Retinal pigment epithelial cell (primary cell): ENCODE data around the gene PARD3.

Source experiments
- DNase-seq: peaks from one replicate; pipeline ENCODE4 v3.0.0-alpha.2; 2010; ENCODE audit warnings: low read depth
- H3K4me3 ChIP-seq: 2 replicates; pipeline ENCODE4 v1.5.1; 2011; ENCODE audit warnings: mild to moderate bottlenecking, low read length, control low read depth, moderate library complexity
- CTCF ChIP-seq: conservative IDR thresholded peaks from 2 replicates; pipeline ENCODE4 v1.5.1; 2011; ENCODE audit warnings: low read depth, low read length, control low read depth, inconsistent platforms

The PARD3 gene

GRCh38 chr10:34213805-34214197, 601.3 kb downstream of the PARD3 start:
- no peak overlapping the region for H3K4me3 ChIP-seq
- no peak for DNase-seq
- no peak for TF ChIP-seq CTCF

- DNase-seq, result no peak
- no peak for TF ChIP-seq CTCF
- H3K4me3 ChIP-seq, result no peak overlapping the region
These were observed 601.8 kb downstream of the PARD3 start for GRCh38 chr10:34213193-34213804.

GRCh38 chr10:34207343-34207742, 607.8 kb downstream of the PARD3 start:
- DNase-seq, result no peak
- no peak for TF ChIP-seq CTCF

GRCh38 chr10:34206935-34207268, 608.2 kb downstream of the PARD3 start:
- TF ChIP-seq CTCF, result no peak
- no peak for DNase-seq
- H3K4me3 ChIP-seq, result no peak overlapping the region

More at GRCh38 chr10:34207343-34207742, 607.8 kb downstream of the PARD3 start:
- no peak overlapping the region for H3K4me3 ChIP-seq

- DNase-seq, result no peak
- TF ChIP-seq CTCF, result no peak
- H3K4me3 ChIP-seq, result no peak overlapping the region
These were observed 608.8 kb downstream of the PARD3 start for GRCh38 chr10:34206078-34206934.

- no peak for DNase-seq
- no peak for TF ChIP-seq CTCF
- H3K4me3 ChIP-seq, result no peak overlapping the region
These were observed 609.6 kb downstream of the PARD3 start for GRCh38 chr10:34205452-34205851.
